T47D (cell line): ENCODE measurements around the gene ZNF385C.

Source experiments
- DNase-seq, 2 experiments: peaks; one replicate each; pipeline versions ENCODE4 v3.0.0 to v3.0.0-alpha.2; 2011 to 2012; ENCODE audit warnings: low read depth in 1 of 2, low spot score in 1 of 2
- JUND ChIP-seq: IDR thresholded peaks from 2 replicates; pipeline ENCODE4 v1.6.1; 2012; ENCODE audit warnings: low read depth
- in situ Hi-C: cut with HindIII; loops from 2 replicates; pipeline ENCODE4 v1.10.0; 2016; ENCODE audit warnings: low sequenced_read_pairs, low pct_unique_long_range_greater_than_20kb

The ZNF385C gene

GRCh38 chr17:42132941-42133340 lies 34.7 kb upstream of the ZNF385C start:
- peak in 1 of 2 experiments; percentile 64 for DNase-seq
- in situ Hi-C loops, result no loop called here
- no peak for TF ChIP-seq JUND

- in situ Hi-C loops, result no loop called here
- TF ChIP-seq JUND, result no peak
- no peak for DNase-seq
Measured at GRCh38 chr17:42131981-42132432, 33.7 kb upstream of the ZNF385C start.

GRCh38 chr17:42131232-42131631 lies 33.0 kb upstream of the ZNF385C start:
- in situ Hi-C loops, result no loop called here
- TF ChIP-seq JUND, result no peak
- no peak for DNase-seq

DNA sequence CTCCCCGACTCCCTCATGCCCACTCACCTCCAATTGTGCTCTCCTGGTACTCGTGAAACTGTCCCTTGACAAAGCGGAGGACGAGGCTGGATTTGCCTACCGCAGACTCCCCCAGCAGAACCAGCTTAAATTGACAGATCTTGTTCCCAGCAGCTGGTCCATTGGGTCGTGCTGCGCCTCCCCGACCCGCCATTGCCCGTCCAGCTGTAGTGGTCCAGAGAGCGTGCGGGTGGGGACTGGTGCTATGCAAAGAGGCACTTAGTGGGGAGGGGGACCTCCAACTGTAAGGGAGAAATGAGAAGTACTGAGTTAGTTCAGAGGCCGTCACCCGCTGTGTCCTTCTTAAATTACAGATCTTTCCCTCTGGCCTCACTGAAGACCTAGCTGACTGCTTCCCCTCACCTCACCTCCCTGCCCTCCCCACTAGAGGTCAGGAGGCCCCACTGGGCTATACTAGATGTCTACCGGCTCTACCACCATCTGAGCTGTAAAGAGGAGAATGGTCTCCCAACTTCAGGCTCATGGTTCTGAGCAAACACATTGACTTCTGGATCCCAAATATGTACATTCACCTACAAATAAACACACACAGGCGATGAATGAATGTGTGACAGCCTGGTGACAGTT lies 32.1 kb upstream of the ZNF385C start:
- TF ChIP-seq JUND, result no peak
- in situ Hi-C loops, result no loop called here
- DNase-seq, result no peak

DNA sequence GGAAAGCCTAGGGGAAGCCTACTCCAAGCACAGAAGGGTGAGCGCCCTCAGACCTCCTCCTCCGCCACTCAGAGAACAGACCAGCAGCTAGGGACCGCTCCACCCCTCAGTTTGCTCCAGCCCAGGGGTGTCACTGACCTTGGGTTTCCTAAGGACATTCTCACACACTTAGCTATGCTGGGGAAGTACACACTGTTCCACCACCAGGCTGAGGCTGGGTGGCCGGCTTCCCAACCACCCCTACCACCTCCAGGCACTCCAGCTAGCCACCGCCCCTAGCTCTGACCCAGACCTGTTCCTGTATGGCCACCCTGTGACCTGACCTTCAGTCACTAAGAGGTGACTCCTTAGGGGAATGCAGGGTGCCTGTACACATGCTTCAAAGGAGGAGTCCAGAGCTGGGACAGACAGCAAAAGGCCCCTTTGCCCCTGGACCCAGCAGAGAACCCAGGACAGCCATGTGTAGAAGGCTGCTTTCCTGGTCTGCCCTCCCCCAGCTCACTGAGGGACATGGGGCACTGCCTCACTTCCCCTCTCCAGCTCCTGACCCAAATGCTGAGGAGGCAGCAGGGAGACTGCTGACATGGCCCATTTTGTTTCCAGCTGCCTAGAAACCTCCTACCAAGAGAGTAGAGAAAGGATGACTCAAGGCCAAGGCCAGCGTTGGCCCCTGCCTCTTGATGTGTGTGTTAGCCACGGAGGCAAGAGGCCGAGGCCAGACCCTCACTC lies 31.0 kb upstream of the ZNF385C start:
- no peak for DNase-seq
- in situ Hi-C loops, result no loop called here
- no peak for TF ChIP-seq JUND

- in situ Hi-C loops, result no loop called here
- DNase-seq, result no peak
- no peak for TF ChIP-seq JUND
Measured at GRCh38 chr17:42127414-42127813, 29.1 kb upstream of the ZNF385C start.

DNA sequence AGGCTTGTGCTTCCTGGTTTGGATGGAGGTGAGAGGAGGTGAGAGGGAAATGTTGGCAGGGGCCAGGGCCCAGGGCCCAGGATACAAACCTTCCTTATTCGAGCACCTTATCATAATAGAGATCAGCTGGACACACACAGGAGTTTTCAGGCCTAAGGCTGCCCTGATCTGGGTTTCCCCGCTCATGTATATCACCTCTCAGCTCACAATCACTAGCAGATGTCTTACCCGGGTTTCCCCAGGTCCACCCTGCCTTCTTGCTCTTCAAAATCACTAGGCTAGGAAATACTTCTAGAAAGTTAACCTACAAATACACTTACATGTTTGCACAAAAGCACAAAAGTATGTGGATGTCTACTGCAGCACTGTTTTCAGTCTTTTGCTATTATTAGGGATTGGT lies 28.6 kb upstream of the ZNF385C start:
- TF ChIP-seq JUND, result no peak
- in situ Hi-C loops, result no loop called here
- no peak for DNase-seq

DNA sequence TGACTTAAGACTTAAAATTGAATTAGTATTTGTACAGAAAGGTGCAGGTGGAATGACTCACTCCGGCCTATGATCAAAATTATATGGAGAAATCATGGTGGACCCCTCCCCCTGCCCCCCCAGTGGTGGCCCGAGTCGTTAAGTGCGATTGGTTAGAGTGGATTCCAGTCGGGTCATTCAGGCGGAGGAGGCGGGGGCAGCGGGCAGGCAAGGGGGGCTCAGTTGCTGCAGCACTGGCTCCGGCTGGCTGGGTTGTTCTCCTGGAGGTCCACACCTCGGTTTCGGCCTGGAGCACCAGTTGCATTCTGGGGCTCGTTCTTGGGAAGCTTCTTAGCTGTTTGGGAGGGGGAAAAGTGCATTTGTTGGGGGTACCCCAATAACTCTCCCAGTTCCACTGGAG lies 27.3 kb upstream of the ZNF385C start:
- in situ Hi-C loops, result no loop called here
- TF ChIP-seq JUND, result no peak
- DNase-seq, result no peak

DNA sequence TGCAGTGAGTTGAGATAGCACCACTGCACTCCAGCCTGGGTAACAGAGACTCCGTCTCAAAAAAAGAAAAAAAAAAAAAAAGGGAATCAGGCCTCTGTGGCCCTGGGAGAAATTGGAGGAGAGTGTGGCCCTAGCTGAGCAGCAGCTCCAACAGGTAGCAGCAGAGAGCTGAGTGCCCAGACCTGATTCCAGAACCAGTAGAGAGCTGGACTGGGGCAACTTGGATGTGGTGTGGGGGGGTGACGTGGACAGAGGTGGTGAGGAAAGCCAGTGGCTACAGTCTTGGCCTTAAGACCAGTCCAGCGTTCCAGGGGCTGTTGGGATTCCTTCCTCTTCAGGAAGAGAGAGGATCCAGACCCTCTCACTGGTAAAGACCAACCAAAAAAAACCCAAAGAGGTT lies 26.0 kb upstream of the ZNF385C start:
- in situ Hi-C loops, result no loop called here
- peak; percentile 57 for DNase-seq
- TF ChIP-seq JUND, result no peak

DNA sequence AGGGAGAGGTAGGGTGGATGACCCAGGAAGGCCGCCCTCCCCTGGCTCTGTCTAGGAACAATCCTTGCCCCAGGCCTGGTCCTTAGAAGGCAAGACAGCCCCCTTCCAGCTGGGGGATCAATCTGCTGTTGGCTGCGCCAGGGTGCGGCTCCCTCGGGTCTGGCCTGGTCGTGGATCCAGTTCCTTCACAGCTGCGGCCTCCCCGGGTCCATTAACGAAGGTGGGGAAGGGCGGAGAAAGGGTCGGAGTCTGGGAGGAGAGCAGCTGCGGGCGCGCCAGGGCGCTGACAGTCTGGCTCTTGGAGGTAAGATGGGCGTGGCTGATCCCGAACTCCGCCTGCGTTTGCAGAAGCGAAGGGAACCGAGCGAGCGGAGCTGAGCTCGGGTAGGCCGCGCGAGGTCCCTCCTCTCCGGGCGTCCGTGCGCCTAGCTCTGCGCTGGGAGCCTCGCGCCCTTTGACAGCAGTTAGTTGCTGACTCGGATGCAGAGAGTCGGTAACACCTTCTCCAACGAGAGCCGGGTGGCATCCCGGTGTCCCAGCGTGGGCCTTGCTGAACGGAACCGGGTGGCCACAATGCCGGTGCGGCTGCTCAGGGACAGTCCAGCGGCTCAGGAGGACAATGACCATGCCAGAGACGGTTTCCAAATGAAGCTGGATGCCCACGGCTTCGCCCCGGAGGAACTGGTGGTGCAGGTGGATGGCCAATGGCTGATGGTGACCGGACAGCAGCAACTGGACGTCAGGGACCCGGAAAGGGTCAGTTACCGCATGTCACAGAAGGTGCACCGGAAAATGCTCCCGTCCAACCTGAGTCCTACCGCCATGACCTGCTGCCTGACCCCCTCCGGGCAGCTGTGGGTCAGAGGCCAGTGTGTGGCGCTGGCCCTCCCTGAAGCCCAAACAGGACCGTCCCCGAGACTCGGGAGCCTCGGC lies 24.4 kb upstream of the ZNF385C start, which contains the start of gene HSPB9:
Gene HSPB9, plus strand, starts transcription at position 434 of the 933 bp plus-strand sequence. Its CDS starts 47 bp downstream, at position 481.
- no peak for TF ChIP-seq JUND
- DNase-seq, result no peak
- in situ Hi-C loops, result no loop called here

DNA sequence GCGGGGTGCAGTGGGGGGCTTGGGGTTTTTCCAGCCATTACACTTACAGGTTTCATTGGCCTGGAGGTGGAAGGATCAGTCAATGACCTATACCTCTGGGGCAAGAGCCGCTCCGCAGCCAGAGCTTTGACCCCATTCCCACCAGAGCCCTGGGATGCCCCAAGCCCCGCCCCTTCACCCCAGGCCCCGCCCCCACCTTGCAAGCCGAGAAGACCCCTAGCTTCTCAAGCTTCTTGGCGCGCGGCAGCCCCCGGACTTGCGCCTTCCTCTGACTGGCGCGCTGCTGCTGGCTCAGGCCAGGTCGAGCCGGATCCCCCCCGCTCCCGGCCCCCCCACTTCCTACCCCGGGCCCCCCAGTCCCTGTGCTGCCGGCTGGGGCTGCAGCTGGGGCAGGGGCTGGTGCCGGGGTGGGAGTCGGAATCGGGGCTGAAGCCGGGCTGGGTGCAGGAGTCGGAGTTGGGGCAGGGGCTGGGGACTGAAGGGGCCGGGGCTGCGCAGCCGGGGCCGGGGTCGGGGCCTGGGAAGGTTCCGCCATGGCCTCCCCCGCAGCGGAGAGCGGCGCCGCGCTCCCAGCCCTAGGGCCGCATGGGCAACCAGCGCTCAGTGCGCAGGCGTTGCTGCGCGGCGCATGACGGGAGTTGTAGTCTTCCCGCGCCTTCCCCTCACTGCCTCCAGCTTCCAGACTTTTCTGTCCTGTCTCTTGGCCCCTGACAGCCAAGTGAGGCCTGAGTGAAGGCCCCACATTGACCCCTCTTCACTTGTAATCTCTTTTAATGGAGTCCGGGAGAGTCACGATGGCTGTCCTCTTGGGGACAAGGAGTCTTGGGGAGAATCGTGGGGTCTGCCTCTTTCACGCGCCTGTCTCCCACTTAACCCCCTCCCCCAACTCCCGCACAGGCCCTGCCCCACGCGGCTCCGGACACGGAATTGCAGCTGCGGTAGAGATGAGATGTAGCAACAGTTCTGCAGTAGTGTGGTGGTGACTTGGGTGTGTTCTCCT lies 22.8 kb upstream of the ZNF385C start, which contains the start of gene KAT2A:
Gene KAT2A, minus strand, starts transcription at position 598 of the 1,000 bp plus-strand sequence. Its CDS starts 63 bp downstream, at position 535.
- no peak for TF ChIP-seq JUND
- DNase-seq, result peak; percentile 90 to 99
- in situ Hi-C loops, result no loop called here

GRCh38 chr17:42120161-42120769 lies 22.0 kb upstream of the ZNF385C start:
- in situ Hi-C loops, result no loop called here
- DNase-seq, result no peak
- no peak for TF ChIP-seq JUND
